ENCODE measurements around the gene UBXN10.

- TF ChIP-seq CTCF (IDR thresholded peaks at IDR 0.05; ENCODE audit: low read depth, low read length, missing input control): no peak
- no peak for TF ChIP-seq TAF1 (conservative IDR thresholded peaks at IDR 0.05)
- no peak for TF ChIP-seq JUND (IDR thresholded peaks at IDR 0.05)
- no peak for TF ChIP-seq RXRA (IDR thresholded peaks at IDR 0.05)
- TF ChIP-seq FOXA1 (IDR thresholded peaks at IDR 0.05): no peak
- TF ChIP-seq YY1 (IDR thresholded peaks at IDR 0.05): no peak
- no peak for TF ChIP-seq MAX (IDR thresholded peaks at IDR 0.05)
- no peak for TF ChIP-seq RAD21 (IDR thresholded peaks at IDR 0.05)
These were observed 5.6 kb upstream of the UBXN10 start for GRCh38 chr1:20180129-20180843.

All from liver (tissue), 3 donors.